K562 (cell line): Measurements from ENCODE around the gene PCBP4. TPM values are rescaled to one million over a fixed set of nuclear protein-coding genes. Genes with fewer than 3 reads are reported as not detected.

Experiments
- ATAC-seq: fragments of 200-7000 bp; cut with Tn5 transposase; 3 replicates; pipeline ENCODE4 v1.9.1; 2020; ENCODE audit warnings: moderate library complexity
- BruUV-seq: library from RNA; stranded (reverse); fragments of 400-500 nt; replicated peaks from 2 replicates; lab custom pipeline; 2021; lab: Mats Ljungman, UMichigan
- CTCF ChIA-PET: fragments of 300-600 bp; formaldehyde crosslinking; extraction: SDS; loops from one replicate; lab custom pipeline; 2021; ENCODE audit warnings: low intra/inter-chr PET ratio; lab: Yijun Ruan, JAX
- POLR2A ChIA-PET: fragments of 300-600, 350-650 bp; sonication (Branson Sonifier 250); formaldehyde crosslinking; extraction: SDS; loops from one replicate; lab custom pipeline; 2021; ENCODE audit warnings: antibody characterized with exemption, inconsistent platforms; lab: Yijun Ruan, JAX
- DNase-seq, 4 experiments: peaks; one replicate each; pipeline versions ENCODE4 v3.0.0 to v3.0.0-alpha.2; 2011 to 2018; ENCODE audit warnings: low spot score in 3 of 4, mixed read lengths in 3 of 4; ENCODE audit errors: extremely low read depth in 1 of 4
- FAIRE-seq: peaks from 2 replicates; lab custom pipeline; 2011; peaks lifted over from hg19 to GRCh38; lab: Jason Lieb, UNC
- H2AFZ ChIP-seq: 2 replicates; pipeline ENCODE4 v1.6.0; 2011; ENCODE audit warnings: low read depth, low read length, control low read depth, inconsistent platforms
- H3K27ac ChIP-seq: fragments of 200-600 bp; 3 replicates; pipeline ENCODE4 v1.8.0; 2011; ENCODE audit warnings: low read depth, mild to moderate bottlenecking, control low read depth, inconsistent platforms, low read length, moderate library complexity, mixed read lengths; ENCODE audit errors: extremely low read depth
- H3K27me3 ChIP-seq, 2 experiments: fragments of 300-600 bp in 1 of 2; 2 replicates in 1 of 2; 3 replicates in 1 of 2; pipeline versions ENCODE4 v1.6.0 to v1.8.0; 2011; ENCODE audit warnings: inconsistent platforms in 2 of 2, low read length in 2 of 2, mild to moderate bottlenecking in 1 of 2, mixed read lengths in 1 of 2, moderate library complexity in 1 of 2; ENCODE audit not compliant: control insufficient read depth in 2 of 2, insufficient read depth in 2 of 2
- H3K36me3 ChIP-seq: fragments of 300-600 bp; 3 replicates; pipeline ENCODE4 v1.8.0; 2011; ENCODE audit warnings: mild to moderate bottlenecking, low read length, inconsistent platforms; ENCODE audit not compliant: control insufficient read depth, insufficient read depth
- H3K4me1 ChIP-seq, 2 experiments: fragments of 200-600 bp in 1 of 2; replicated peaks in 1 of 2; 2 replicates in 1 of 2; 3 replicates in 1 of 2; pipeline versions ENCODE4 v1.5.1 to v1.8.0; 2011; ENCODE audit warnings: inconsistent platforms in 2 of 2, low read length in 2 of 2, mild to moderate bottlenecking in 1 of 2, mixed read lengths in 1 of 2, moderate library complexity in 1 of 2; ENCODE audit not compliant: control insufficient read depth in 2 of 2, insufficient read depth in 2 of 2
- H3K4me2 ChIP-seq: 2 replicates; pipeline ENCODE4 v1.6.1; 2011; ENCODE audit warnings: low read length, control low read depth, inconsistent platforms, mixed read lengths; ENCODE audit not compliant: insufficient read depth
- H3K4me3 ChIP-seq: fragments of 200-600 bp; sonication (generic), shearing (Covaris generic); 2 replicates; pipeline ENCODE4 v1.5.1; 2016; ENCODE audit warnings: control low read depth, inconsistent platforms
- H3K79me2 ChIP-seq: fragments of 200-600 bp; 3 replicates; pipeline ENCODE4 v1.8.0; 2011; ENCODE audit warnings: low read length, inconsistent platforms; ENCODE audit not compliant: control insufficient read depth, insufficient read depth
- H3K9ac ChIP-seq, 2 experiments: 2 replicates each; pipeline versions ENCODE4 v1.6.0 to v1.6.1; 2011; ENCODE audit warnings: low read depth in 2 of 2, low read length in 2 of 2, control low read depth in 1 of 2, inconsistent platforms in 1 of 2, mild to moderate bottlenecking in 1 of 2, mixed read lengths in 1 of 2; ENCODE audit not compliant: insufficient read depth in 1 of 2
- H3K9me1 ChIP-seq: one replicate; pipeline ENCODE4 v1.6.0; 2011; ENCODE audit warnings: inconsistent platforms, mild to moderate bottlenecking, low read length, moderate library complexity; ENCODE audit not compliant: control insufficient read depth, insufficient read depth
- H3K9me3 ChIP-seq: replicated peaks from 2 replicates; pipeline ENCODE4 v1.5.1; 2011; ENCODE audit warnings: low read depth, low read length, inconsistent platforms; ENCODE audit not compliant: control insufficient read depth, insufficient read depth
- H4K20me1 ChIP-seq: replicated peaks from 2 replicates; pipeline ENCODE4 v1.6.1; 2011; ENCODE audit warnings: low read length, inconsistent platforms, mixed read lengths; ENCODE audit not compliant: control insufficient read depth, insufficient read depth
- ARNT ChIP-seq, 2 experiments: fragments of 450-650 bp; IDR thresholded peaks; 2 replicates each; pipeline ENCODE4 v1.6.1; 2016; ENCODE audit warnings: mild to moderate bottlenecking in 1 of 2
- ELF2 ChIP-seq: fragments of 250-450 bp; sonication (Bioruptor Pico); IDR thresholded peaks from 2 replicates; pipeline ENCODE4 v1.5.0; 2021; ENCODE audit warnings: mild to moderate bottlenecking
- GABPB2 ChIP-seq: fragments of 250-450 bp; sonication (Bioruptor Pico); conservative IDR thresholded peaks from 2 replicates; pipeline ENCODE4 v1.5.1; 2021; ENCODE audit warnings: mild to moderate bottlenecking
- GTF2A2 ChIP-seq: IDR thresholded peaks from 2 replicates; pipeline ENCODE4 v1.6.1; 2016; ENCODE audit warnings: mild to moderate bottlenecking, missing genetic modification characterization, missing compliant biosample characterization
- HIVEP1 ChIP-seq: fragments of 250-450 bp; sonication (Bioruptor Pico); IDR thresholded peaks from 2 replicates; pipeline ENCODE4 v1.4.0; 2020; ENCODE audit warnings: mild to moderate bottlenecking
- HMG20B ChIP-seq: fragments of 250-450 bp; sonication (Bioruptor Pico); IDR thresholded peaks from 2 replicates; pipeline ENCODE4 v1.5.0; 2021; ENCODE audit warnings: mild to moderate bottlenecking
- ILK ChIP-seq: fragments of 450-650 bp; IDR thresholded peaks from 2 replicates; pipeline ENCODE4 v1.6.1; 2016; ENCODE audit warnings: missing genetic modification characterization, low read depth, mild to moderate bottlenecking, missing compliant biosample characterization, moderate library complexity, borderline replicate concordance
- MTA2 ChIP-seq: fragments of 450-650 bp; IDR thresholded peaks from 2 replicates; pipeline ENCODE4 v1.6.1; 2016; ENCODE audit warnings: low read depth
- OTX1 ChIP-seq: fragments of 450-650 bp; formaldehyde crosslinking; IDR thresholded peaks from 2 replicates; pipeline ENCODE4 v1.4.0; 2022; ENCODE audit warnings: mild to moderate bottlenecking
- PPARD ChIP-seq: fragments of 250-450 bp; sonication (Bioruptor Pico); IDR thresholded peaks from 2 replicates; pipeline ENCODE4 v1.8.0; 2022; ENCODE audit warnings: inconsistent platforms, mild to moderate bottlenecking, moderate library complexity
- TCF7 ChIP-seq: sonication (generic); IDR thresholded peaks from 2 replicates; pipeline ENCODE4 v1.6.1; 2016; ENCODE audit warnings: antibody characterized with exemption, borderline replicate concordance
- TRIM28 ChIP-seq: fragments of 450-650 bp; IDR thresholded peaks from 2 replicates; pipeline ENCODE4 v1.6.1; 2017
- UBTF ChIP-seq, 2 experiments: IDR thresholded peaks; 2 replicates each; pipeline ENCODE4 v1.6.1; 2012; ENCODE audit warnings: improper control_type of control experiment in 2 of 2, low read depth in 2 of 2, low read length in 2 of 2, borderline replicate concordance in 1 of 2
- ZMIZ1 ChIP-seq, 2 experiments: fragments of 150-350 bp in 1 of 2; IDR thresholded peaks; 2 replicates each; pipeline ENCODE4 v1.6.1; 2012 to 2016; ENCODE audit warnings: low read depth in 2 of 2, low read length in 2 of 2, mild to moderate bottlenecking in 1 of 2, moderate library complexity in 1 of 2
- ZNF146 ChIP-seq: IDR thresholded peaks from one replicate; pipeline ENCODE4 v1.6.1; 2018; ENCODE audit warnings: missing compliant biosample characterization; ENCODE audit not compliant: unreplicated experiment
- ZNF23 ChIP-seq: fragments of 250-450 bp; sonication (Bioruptor Pico); IDR thresholded peaks from 2 replicates; pipeline ENCODE4 v1.4.0; 2020; ENCODE audit warnings: mild to moderate bottlenecking
- WGBS: fragments of 100-300 bp; shearing (Covaris generic); methylation state at CpG from one replicate; pipeline ENCODE4 v1.1.6; 2016; ENCODE audit warnings: low coverage, mixed read lengths; ENCODE audit not compliant: insufficient coverage; ENCODE audit errors: missing lambda C conversion rate; 5-methylcytosine and 5-hydroxymethylcytosine counted together
- in situ Hi-C: fragments of 300-500 bp; cut with MboI; formaldehyde crosslinking; loops from 4 replicates; pipeline ENCODE4 v1.15.0; 2018; ENCODE audit warnings: inconsistent platforms, mixed read lengths
- intact Hi-C: fragments of 100-400 bp; cut with micrococcal nuclease; formaldehyde crosslinking; loops from 2 replicates; pipeline ENCODE4 v1.14.2; 2022
- polyA plus RNA-seq, 8 experiments: library from polyadenylated mRNA; depleted of rRNA in 4 of 8; stranded (reverse) in 5 of 8; unstranded in 3 of 8; fragments of >200 nt; fragmentation: Nextera tagmentation in 2 of 8; fragmentation: Illumina TruSeq in 1 of 8; extraction: Ambion mirVana in 2 of 8; extraction: Trizol in 1 of 8; gene quantifications; 2 replicates each; pipeline versions ENCODE4 v1.2.1 to v1.2.3, GENCODE V29; 2011 to 2014; ENCODE audit warnings: inconsistent platforms in 1 of 8, missing spikeins in 1 of 8
- total RNA-seq, 7 experiments: library from RNA; depleted of rRNA in 6 of 7; stranded (reverse); fragments of >200 nt in 6 of 7; fragmentation: Illumina TruSeq in 2 of 7; extraction: Trizol in 2 of 7; gene quantifications; 2 replicates each; pipeline versions ENCODE4 v1.2.1 to v1.2.3, GENCODE V29; 2011 to 2021; ENCODE audit warnings: low replicate concordance in 1 of 7
- TF ChIP-seq, protein P1 (sequence below): conservative IDR thresholded peaks from 2 replicates; pipeline ENCODE4 v1.6.1; 2011; ENCODE audit warnings: low read depth, mild to moderate bottlenecking, low read length; ENCODE audit not compliant: control insufficient read depth

PCBP4 gene
- total and polyA plus RNA-seq, 9 of the 15 experiments (the other 6 are each of a cell fraction or from before 2014, with no cell fraction given), result 0.06 to 5.8 (median 2.6) TPM

- FAIRE-seq, result no peak
- Histone ChIP-seq H3K36me3 (no peaks in the 10 kb centered on the region), H4K20me1 (no peaks in the 10 kb centered on the region), H3K27me3 (no peaks in the 10 kb centered on the region), H3K27ac (no peak overlapping the region), H3K4me1 (peaks cover 14 to 21% of the 10 kb centered on the region in 2 experiments; a peak in 4 of 5 replicates), H3K9ac (0 out of 4 replicates have a peak overlapping the region, but pooled peaks of 1 of the 2 experiments have one; percentile 45), H2AFZ (no peak overlapping the region), H3K9me3 (no peaks in the 10 kb centered on the region), H3K4me3 (no peak overlapping the region), H3K79me2 (no peaks in the 10 kb centered on the region), H3K4me2 (no peak overlapping the region), H3K9me1 (no peaks in the 10 kb centered on the region)
- no peak for DNase-seq
- intact Hi-C loops (no loop called here), in situ Hi-C loops (loop anchor here (5.0 to 25.0 kb wide), 2 partner anchors 35 to 375 kb away; no protein-coding TSS in a partner anchor)
- BruUV-seq, result no TSS peak
- no peak for ATAC-seq
- CTCF ChIA-PET, result no interaction called here
- WGBS, result 35% methylated on average over 7 of the region's 7 CpGs
- POLR2A ChIA-PET, result interaction anchor here (0.7 to 1.2 kb wide), 3 partner anchors 17 to 136 kb away, joined by 3 to 6 read pairs (median 3); partner anchors contain the start of gene RPL29
- TF ChIP-seq GABPB2 (CRISPR knock-in tag) (no peak), HMG20B (no peak), ARNT (IDR thresholded peaks at IDR 0.05) (no peak), TCF7 (no peak), ILK (tag) (no peak), ZMIZ1 (IDR thresholded peaks at IDR 0.05; ENCODE audit: low read depth in 2 of 2, low read length in 2 of 2) (no peak), HIVEP1 (CRISPR knock-in tag) (no peak), MTA2 (no peak), ZNF146 (CRISPR knock-in tag) (no peak), UBTF (IDR thresholded peaks at IDR 0.05; ENCODE audit: borderline replicate concordance in 1 of 2, low read depth in 2 of 2, low read length in 2 of 2) (no peak), OTX1 (CRISPR knock-in tag) (no peak), GTF2A2 (tag) (no peak), PPARD (no peak), ZNF23 (CRISPR knock-in tag) (no peak), TRIM28 (no peak), ELF2 (CRISPR knock-in tag) (no peak)
- TF ChIP-seq, protein P1, sequence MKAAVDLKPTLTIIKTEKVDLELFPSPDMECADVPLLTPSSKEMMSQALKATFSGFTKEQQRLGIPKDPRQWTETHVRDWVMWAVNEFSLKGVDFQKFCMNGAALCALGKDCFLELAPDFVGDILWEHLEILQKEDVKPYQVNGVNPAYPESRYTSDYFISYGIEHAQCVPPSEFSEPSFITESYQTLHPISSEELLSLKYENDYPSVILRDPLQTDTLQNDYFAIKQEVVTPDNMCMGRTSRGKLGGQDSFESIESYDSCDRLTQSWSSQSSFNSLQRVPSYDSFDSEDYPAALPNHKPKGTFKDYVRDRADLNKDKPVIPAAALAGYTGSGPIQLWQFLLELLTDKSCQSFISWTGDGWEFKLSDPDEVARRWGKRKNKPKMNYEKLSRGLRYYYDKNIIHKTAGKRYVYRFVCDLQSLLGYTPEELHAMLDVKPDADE, result no peak
Measured at GRCh38 chr3:52012699-52013098, 45.4 kb upstream of the PCBP4 start.
